ENCODE results near the gene TKT.

Gene TKT

DNA sequence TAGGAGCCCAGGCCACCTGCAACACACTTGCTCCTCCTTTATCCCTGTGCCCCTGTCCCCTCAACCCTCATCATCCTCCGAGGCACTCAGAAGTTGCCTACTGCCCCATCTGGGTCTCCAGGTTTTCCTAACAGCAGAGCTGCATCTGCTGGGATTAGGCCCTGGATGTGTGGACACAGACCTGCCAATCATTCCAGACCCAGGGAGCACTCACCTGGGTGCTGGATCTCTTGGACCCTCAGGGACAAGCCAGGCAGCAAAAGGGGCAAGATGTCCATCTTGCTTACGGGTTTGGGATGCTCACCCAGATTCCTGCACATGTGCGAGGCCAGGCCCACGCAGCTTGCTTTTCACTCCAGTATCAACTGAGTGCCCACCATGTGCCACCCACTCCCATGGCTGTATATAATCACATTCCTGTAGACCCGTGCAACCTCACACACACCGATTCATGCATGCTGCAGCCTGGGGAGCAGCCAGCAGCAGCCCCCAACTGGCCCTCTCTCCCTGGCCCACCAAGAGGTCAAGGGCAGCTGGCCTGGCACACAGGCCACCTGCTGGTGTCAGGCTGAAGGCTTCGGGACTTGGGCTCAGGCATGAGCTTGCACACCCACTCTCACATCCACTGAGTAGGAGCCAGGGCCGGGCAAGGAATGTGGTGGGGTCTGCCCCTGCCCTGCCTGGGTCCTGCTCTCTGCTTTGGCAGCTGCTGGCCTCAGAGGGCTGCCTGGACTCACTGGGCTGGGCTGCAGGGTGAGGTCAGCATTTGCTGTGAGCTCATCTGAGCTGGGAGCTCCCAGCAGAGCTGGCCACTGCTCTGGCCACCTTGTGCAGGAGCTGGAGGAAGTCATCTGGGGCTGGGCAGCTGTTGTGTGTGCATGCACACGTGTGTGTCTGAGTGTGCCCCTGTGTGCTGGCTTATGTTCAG lies 79.9 kb downstream of the TKT start:
- Histone ChIP-seq H3K36me3 (ENCODE audit: insufficient read depth, low read length) (peaks cover 7% of the 10 kb centered on the region; the same call in 1 of the 2 replicates), H3K4me1 (ENCODE audit: insufficient read depth, low read length, severe bottlenecking) (peaks cover 47% of the 10 kb centered on the region), H3K27ac (ENCODE audit: low read depth, low read length, poor library complexity, severe bottlenecking) (no peak overlapping the region)

More for the DNA sequence above, 79.9 kb downstream of the TKT start:
- Histone ChIP-seq H3K9ac (ENCODE audit: low read length) (no peak overlapping the region), H3K9me2 (ENCODE audit: low read depth, low read length) (no peaks in the 10 kb centered on the region), H3K4me3 (ENCODE audit: low read depth, low read length, poor library complexity, severe bottlenecking) (no peak overlapping the region), H3K9me3 (ENCODE audit: low read length) (no peaks in the 10 kb centered on the region), H2AFZ (ENCODE audit: low read length) (no peak overlapping the region), H3K27me3 (ENCODE audit: insufficient read depth, low read length) (no peaks in the 10 kb centered on the region), H4K20me1 (ENCODE audit: insufficient read depth, low read length) (no peaks in the 10 kb centered on the region), H3K79me2 (ENCODE audit: insufficient read depth, low read length) (no peaks in the 10 kb centered on the region), H3F3A (ENCODE audit: insufficient read depth, low read length) (no peaks in the 10 kb centered on the region), H3K4me2 (ENCODE audit: low read length) (no peak overlapping the region)
- TF ChIP-seq EZH2 (IDR thresholded peaks at IDR 0.05; ENCODE audit: borderline replicate concordance, low read length): no peak
- TF ChIP-seq, protein P1, sequence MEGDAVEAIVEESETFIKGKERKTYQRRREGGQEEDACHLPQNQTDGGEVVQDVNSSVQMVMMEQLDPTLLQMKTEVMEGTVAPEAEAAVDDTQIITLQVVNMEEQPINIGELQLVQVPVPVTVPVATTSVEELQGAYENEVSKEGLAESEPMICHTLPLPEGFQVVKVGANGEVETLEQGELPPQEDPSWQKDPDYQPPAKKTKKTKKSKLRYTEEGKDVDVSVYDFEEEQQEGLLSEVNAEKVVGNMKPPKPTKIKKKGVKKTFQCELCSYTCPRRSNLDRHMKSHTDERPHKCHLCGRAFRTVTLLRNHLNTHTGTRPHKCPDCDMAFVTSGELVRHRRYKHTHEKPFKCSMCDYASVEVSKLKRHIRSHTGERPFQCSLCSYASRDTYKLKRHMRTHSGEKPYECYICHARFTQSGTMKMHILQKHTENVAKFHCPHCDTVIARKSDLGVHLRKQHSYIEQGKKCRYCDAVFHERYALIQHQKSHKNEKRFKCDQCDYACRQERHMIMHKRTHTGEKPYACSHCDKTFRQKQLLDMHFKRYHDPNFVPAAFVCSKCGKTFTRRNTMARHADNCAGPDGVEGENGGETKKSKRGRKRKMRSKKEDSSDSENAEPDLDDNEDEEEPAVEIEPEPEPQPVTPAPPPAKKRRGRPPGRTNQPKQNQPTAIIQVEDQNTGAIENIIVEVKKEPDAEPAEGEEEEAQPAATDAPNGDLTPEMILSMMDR (IDR thresholded peaks at IDR 0.05; ENCODE audit: low read length): no peak
